HG03280 (cell line): ENCODE data around the gene PIF1.

ENCODE experiments used
- ATAC-seq: cut with Tn5 transposase; IDR thresholded peaks from one replicate; pipeline ENCODE4 v1.9.1; 2021; ENCODE audit warnings: mild to moderate bottlenecking, moderate library complexity; ENCODE audit not compliant: unreplicated experiment

Gene PIF1

DNA sequence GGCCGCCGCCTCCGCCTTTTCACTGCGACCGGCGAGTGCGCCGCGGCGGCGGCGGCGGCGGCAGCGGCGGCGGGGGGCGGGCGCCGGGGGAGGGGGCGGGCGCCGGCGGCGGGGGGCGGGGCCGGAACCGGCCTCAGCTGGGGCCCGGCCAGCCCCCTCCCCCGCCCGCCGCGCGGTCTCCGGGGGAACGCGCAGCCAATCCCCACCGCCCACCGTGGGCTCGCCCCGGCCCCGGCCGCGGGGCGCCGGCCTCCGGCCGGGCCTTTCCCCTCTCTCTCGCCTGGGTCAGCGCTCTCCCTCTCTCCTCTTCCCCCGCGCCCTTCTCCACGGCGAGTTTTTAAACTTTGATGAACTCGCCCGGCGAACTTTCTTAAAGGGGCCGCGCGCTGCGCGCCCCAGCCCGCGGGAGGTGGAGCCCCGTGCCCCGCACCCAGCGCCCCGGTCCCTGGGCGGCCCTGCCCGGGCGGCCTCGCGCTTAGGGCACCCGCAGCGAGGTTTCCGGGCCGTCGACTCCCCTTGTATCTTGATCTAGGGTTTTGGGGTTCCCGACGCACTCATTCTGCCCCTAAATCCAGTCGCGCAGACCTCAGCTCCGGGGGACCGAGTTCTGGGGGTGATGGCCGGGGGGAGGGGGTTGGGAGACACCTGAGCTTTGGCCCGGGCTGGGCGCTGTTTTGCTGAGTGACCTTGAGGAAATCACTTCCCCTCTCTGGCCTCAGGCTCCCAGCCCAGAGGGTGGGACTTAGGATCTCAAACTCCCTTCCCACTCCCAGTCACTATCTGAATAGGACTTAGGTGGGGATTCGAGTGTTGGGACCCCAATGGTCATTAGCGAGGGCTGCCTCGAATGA, 49.7 kb downstream of the PIF1 start, which contains the start of gene RBPMS2:
Gene RBPMS2, minus strand, starts transcription at position 39 of the 851 bp plus-strand sequence. CDS start 270 bp downstream, outside the sequence.
- ATAC-seq, result no peak

DNA sequence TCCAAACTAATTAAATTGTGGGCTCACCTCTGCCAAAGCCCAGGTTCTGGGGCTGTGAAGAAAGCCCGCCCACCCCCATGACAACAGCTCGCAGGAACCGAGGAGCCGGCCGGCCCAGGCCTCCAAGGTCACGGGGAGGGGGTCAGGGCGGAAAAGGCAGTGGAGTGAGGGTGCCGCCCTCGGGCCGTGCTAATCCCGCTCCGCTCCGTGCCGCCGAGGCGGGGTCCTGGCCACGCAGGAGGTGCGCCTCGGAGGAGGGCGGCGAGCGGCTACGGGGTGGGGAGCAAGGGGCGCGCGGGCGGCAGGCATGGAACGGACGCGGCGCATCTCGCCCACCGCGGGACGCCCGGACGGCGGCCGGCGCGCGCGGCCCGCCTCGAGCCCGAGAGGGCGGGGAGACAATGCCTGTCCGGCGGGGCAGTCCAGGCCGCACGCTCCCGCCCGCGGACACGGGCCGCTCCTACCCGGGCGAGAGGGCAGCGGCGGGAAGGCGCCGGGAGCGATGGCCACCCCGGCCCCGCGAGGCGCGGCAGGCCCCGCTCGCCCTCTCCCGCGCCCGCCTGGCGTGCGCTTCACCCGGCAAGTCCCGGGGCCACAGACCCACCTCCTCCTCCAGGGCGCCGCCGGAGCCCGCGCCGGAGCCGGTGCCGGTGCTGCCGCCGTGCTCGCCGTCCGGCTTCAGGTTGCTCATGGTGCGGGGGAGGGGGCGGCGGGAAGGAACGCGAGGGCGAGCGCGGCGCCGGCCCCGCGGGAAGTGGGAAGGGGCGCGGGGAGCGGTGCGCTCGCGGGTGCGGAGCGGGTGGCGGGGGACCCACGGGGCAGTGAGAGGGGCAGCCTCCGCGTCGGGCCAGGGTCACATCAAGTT, 50.6 kb downstream of the PIF1 start:
- ATAC-seq, result no peak

DNA sequence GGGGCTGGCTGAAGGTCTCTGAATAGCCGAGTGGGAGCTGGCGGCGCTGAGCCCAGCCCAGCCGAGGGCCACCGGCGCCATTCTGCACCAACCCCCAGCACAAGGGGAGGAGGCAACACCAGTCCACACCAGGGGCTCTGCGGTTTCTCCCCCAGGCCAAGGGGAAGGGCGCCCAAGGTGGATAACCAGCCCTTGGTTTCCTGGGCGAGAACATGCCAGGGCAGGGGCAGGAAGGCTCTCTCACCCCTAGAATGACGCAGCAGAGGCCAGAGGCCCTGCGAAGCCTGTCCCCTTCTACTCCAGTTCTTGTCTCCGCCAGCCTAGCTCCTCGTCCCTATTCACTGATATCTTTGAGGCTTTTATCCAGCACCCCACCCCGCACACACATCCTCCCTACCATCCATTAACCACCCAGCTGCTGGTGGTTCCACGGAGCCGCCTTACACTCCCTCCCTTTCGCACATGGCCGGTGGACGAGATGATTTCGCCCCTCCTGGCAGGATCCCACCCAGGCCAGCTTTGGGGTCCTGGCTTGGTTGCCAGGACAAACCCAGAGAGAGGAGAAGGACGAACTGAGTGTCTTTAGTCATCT, 51.3 kb downstream of the PIF1 start:
- ATAC-seq, result no peak

DNA sequence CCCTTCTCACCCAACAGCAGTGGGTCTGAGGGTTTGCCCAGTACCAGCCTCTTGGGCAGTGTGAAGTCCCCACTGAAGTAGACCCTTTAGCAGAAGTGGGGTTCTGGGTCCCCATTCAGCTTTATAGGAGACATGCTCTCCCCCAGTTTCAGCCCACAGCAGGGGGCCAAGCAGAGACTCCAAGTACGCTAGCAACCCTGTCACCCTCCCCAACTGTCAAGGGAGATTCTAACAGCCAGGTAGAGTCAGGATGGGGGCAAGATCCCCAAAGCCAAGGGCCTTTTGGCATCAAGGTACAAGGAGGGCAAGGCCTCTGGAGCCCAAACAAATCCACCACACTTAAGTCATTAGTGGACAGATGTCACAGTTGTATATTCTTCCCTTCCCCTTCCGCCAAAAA, 51.8 kb downstream of the PIF1 start:
- no peak for ATAC-seq

DNA sequence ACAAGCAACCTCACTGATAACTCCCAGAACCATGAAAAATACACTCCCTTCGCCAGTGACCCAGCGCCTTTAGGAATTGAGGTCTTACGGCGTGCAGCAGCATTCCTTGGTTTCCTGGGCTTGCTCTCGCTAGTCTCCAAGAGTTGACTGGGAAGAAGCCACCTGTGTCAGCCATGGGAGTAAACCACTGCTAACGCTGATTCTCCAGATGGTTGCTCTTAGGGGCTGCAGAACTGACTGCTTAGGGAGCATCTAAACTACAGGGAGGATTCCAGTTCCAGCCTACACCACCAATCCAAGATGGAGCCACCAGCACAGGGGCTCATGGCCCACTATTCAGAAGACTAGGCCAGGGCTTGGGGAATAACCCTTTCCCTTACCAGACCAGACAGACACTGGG, 52.5 kb downstream of the PIF1 start:
- ATAC-seq, result no peak

DNA sequence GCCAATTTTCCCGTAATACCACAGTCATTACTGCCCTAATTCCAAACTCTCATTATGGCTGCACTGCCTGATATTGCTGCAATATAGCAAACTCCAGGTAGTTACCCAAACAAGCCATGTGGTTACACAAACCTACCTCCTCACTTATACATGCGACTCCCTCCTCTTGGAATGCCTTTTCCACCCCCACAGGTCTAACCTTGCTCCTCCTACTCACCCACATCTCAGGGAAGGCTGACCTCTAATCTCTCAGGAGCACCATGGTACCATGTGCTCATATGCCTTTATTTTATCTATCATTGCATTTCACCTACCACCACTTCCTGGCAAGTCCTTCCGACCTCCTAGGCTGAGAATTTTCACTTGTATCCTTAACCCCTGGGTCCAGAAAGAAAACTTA, 53.0 kb downstream of the PIF1 start:
- no peak for ATAC-seq

DNA sequence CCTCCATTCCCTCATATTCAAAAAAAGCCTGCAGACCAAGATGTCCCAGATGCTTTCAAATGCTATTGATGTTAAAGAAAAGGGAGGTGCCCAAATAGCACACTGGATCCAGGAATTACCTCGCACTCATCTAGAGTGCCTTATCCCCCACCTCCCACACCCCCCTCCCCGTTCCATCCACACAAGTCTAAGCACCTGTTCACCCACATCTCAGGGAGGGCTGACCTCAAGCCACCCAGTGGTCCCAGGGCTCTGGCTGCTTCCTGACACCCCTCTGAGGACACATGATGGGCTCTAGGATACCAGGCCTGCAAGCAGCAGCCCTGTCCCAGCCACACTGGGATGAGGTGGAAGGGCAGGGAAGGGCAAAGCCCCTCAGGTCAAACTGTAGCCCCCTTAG, 54.8 kb downstream of the PIF1 start:
- ATAC-seq, result no peak

DNA sequence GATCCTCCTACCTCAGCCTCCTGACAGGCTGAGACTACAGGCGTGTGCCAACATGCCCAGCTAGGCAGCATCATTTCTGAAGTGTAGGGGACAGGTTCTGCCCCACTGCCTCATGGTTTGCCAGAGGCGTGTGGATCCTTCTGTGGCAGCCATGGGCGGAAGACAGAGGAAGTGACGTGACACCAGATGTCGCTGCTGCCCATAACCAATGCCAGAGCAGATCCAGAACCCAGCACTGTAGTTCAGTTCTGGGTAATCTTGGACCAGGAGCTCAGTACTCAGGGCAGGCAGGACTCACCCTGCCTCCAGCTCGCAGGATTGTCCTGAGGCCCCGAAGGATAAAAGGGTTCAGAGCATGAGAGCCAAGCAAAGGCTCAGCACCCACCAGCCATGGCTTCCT, 58.2 kb downstream of the PIF1 start:
- no peak for ATAC-seq

DNA sequence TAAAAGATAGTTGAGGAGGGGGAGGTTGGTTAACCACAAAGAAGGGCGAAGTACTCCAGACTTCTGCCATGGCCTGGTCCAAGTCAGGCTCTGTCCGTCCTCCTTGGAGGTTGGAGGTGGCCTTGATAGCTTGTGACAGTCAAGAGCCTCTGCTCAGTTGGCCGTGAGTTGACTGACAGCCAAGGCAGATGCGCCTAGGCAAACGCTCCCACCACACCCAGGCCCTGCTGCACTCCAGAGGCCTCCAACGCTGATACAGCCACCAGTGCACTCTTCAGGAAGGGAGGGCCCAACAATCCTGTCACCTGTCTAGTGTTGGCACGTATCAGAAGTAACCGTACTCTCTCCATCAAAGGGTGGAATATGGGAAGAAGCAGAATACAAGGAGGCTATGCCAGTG, 59.4 kb downstream of the PIF1 start:
- no peak for ATAC-seq
